GM21526 (cell line): ENCODE results near the gene ACOT7.

ENCODE experiments used
- ATAC-seq: cut with Tn5 transposase; IDR thresholded peaks from one replicate; pipeline ENCODE4 v1.9.1; 2021; ENCODE audit warnings: moderate library complexity; ENCODE audit not compliant: unreplicated experiment, low FRiP score

The ACOT7 gene

GRCh38 chr1:6348511-6349191 lies 44.9 kb downstream of the ACOT7 start:
- ATAC-seq = no peak

- ATAC-seq = no peak
These were observed 45.7 kb downstream of the ACOT7 start for GRCh38 chr1:6347641-6348487.

- ATAC-seq = no peak
These were observed 48.1 kb downstream of the ACOT7 start for GRCh38 chr1:6345460-6345859.

- no peak for ATAC-seq
These were observed 48.6 kb downstream of the ACOT7 start for GRCh38 chr1:6345009-6345408.

GRCh38 chr1:6343506-6344405 lies 49.8 kb downstream of the ACOT7 start:
- ATAC-seq = no peak

- ATAC-seq = no peak
These were observed 51.5 kb downstream of the ACOT7 start for GRCh38 chr1:6342056-6342455.

- no peak for ATAC-seq
These were observed 54.9 kb downstream of the ACOT7 start for GRCh38 chr1:6338695-6339094.

- ATAC-seq = no peak
These were observed 56.6 kb downstream of the ACOT7 start for GRCh38 chr1:6336776-6337622.

- ATAC-seq = no peak
These were observed 59.1 kb downstream of the ACOT7 start for GRCh38 chr1:6334261-6334993.

- no peak for ATAC-seq
These were observed 60.7 kb downstream of the ACOT7 start for GRCh38 chr1:6332821-6333220.

GRCh38 chr1:6331543-6332273 lies 61.9 kb downstream of the ACOT7 start:
- ATAC-seq = no peak

GRCh38 chr1:6330410-6330911 lies 63.1 kb downstream of the ACOT7 start:
- ATAC-seq = no peak

- ATAC-seq = no peak
These were observed 63.7 kb downstream of the ACOT7 start for GRCh38 chr1:6329851-6330250.

GRCh38 chr1:6329396-6329795 lies 64.2 kb downstream of the ACOT7 start:
- ATAC-seq = no peak

- ATAC-seq = no peak
These were observed 64.9 kb downstream of the ACOT7 start for GRCh38 chr1:6328696-6329095.

GRCh38 chr1:6328091-6328490 lies 65.5 kb downstream of the ACOT7 start:
- no peak for ATAC-seq

- no peak for ATAC-seq
These were observed 68.1 kb downstream of the ACOT7 start for GRCh38 chr1:6325482-6325881.

- ATAC-seq = no peak
These were observed 71.4 kb downstream of the ACOT7 start for GRCh38 chr1:6322161-6322560.

- ATAC-seq = no peak
These were observed 72.4 kb downstream of the ACOT7 start for GRCh38 chr1:6321205-6321604.
